ENCODE results near the gene PEX14.

DNA sequence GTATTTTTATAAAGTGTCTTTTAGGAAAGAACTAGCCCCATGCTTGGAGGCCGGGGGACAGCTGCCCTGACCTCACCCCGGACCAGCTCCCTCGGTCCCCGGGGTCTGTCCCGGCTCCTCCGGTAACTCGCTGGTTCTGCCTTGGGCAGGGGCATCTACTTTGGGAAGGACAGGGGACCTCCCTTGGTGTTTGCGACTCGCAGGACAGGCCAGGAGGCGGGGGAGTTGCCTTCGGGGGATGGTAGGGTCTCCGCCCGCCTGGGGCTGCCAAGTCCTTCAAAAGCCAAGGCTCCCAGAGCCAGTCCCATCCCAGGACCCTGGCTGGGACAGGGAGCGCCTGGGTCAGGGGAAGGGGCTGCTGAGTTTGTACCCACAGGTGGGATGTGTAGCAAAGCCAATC, 157.9 kb downstream of the PEX14 start:
- no peak for TF ChIP-seq JUN (CRISPR knock-in tag; IDR thresholded peaks at IDR 0.05)
- TF ChIP-seq, protein P1, sequence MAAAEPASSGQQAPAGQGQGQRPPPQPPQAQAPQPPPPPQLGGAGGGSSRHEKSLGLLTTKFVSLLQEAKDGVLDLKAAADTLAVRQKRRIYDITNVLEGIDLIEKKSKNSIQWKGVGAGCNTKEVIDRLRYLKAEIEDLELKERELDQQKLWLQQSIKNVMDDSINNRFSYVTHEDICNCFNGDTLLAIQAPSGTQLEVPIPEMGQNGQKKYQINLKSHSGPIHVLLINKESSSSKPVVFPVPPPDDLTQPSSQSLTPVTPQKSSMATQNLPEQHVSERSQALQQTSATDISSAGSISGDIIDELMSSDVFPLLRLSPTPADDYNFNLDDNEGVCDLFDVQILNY (CRISPR knock-in tag; IDR thresholded peaks at IDR 0.05) = no peak
- no peak for TF ChIP-seq TCF7 (CRISPR knock-in tag; IDR thresholded peaks at IDR 0.05; ENCODE audit: low read depth)
- TF ChIP-seq NR3C1 (CRISPR knock-in tag; conservative IDR thresholded peaks at IDR 0.05; ENCODE audit: low read depth) = no peak
- TF ChIP-seq, protein P2, sequence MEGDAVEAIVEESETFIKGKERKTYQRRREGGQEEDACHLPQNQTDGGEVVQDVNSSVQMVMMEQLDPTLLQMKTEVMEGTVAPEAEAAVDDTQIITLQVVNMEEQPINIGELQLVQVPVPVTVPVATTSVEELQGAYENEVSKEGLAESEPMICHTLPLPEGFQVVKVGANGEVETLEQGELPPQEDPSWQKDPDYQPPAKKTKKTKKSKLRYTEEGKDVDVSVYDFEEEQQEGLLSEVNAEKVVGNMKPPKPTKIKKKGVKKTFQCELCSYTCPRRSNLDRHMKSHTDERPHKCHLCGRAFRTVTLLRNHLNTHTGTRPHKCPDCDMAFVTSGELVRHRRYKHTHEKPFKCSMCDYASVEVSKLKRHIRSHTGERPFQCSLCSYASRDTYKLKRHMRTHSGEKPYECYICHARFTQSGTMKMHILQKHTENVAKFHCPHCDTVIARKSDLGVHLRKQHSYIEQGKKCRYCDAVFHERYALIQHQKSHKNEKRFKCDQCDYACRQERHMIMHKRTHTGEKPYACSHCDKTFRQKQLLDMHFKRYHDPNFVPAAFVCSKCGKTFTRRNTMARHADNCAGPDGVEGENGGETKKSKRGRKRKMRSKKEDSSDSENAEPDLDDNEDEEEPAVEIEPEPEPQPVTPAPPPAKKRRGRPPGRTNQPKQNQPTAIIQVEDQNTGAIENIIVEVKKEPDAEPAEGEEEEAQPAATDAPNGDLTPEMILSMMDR (IDR thresholded peaks at IDR 0.05) = no peak
- no peak for TF ChIP-seq CREB1 (CRISPR knock-in tag; IDR thresholded peaks at IDR 0.05)
- no peak for TF ChIP-seq TP53 (CRISPR knock-in tag; IDR thresholded peaks at IDR 0.05)
- TF ChIP-seq ESRRA (CRISPR knock-in tag; IDR thresholded peaks at IDR 0.05; ENCODE audit: borderline replicate concordance) = no peak
- TF ChIP-seq, protein P3, sequence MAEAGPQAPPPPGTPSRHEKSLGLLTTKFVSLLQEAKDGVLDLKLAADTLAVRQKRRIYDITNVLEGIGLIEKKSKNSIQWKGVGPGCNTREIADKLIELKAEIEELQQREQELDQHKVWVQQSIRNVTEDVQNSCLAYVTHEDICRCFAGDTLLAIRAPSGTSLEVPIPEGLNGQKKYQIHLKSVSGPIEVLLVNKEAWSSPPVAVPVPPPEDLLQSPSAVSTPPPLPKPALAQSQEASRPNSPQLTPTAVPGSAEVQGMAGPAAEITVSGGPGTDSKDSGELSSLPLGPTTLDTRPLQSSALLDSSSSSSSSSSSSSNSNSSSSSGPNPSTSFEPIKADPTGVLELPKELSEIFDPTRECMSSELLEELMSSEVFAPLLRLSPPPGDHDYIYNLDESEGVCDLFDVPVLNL (CRISPR knock-in tag; IDR thresholded peaks at IDR 0.05; ENCODE audit: borderline replicate concordance, low read depth) = no peak

Measured in WTC11 (cell line).